DMS53 (cell line): Measurements from ENCODE around the gene RALGAPB.

Experiments used
- DNase-seq: peaks from one replicate; lab custom pipeline; 2025; lab: John Stamatoyannopoulos, UW

Gene RALGAPB

GRCh38 chr20:38548356-38549083 is 75.9 kb downstream of the RALGAPB start:
- no peak for DNase-seq

GRCh38 chr20:38550274-38550673 is 77.6 kb downstream of the RALGAPB start:
- DNase-seq: peak; percentile 19

GRCh38 chr20:38551056-38551626 is 78.5 kb downstream of the RALGAPB start:
- no peak for DNase-seq

GRCh38 chr20:38554986-38555385 is 82.3 kb downstream of the RALGAPB start:
- DNase-seq: no peak

- no peak for DNase-seq
Measured at GRCh38 chr20:38555395-38555794, 82.8 kb downstream of the RALGAPB start.

- no peak for DNase-seq
Measured at GRCh38 chr20:38557174-38557573, 84.5 kb downstream of the RALGAPB start.

- no peak for DNase-seq
Measured at GRCh38 chr20:38558596-38559360, 86.1 kb downstream of the RALGAPB start.

- no peak for DNase-seq
Measured at GRCh38 chr20:38559764-38560163, 87.1 kb downstream of the RALGAPB start.

GRCh38 chr20:38563802-38564431 is 91.3 kb downstream of the RALGAPB start:
- no peak for DNase-seq

- DNase-seq: no peak
Measured at GRCh38 chr20:38564680-38565079, 92.0 kb downstream of the RALGAPB start.

GRCh38 chr20:38566036-38566598 is 93.5 kb downstream of the RALGAPB start:
- no peak for DNase-seq

GRCh38 chr20:38569747-38570525 is 97.3 kb downstream of the RALGAPB start:
- DNase-seq: no peak

- no peak for DNase-seq
Measured at GRCh38 chr20:38573413-38573812, 100.8 kb downstream of the RALGAPB start.

- peak; percentile 8 for DNase-seq
Measured at GRCh38 chr20:38579219-38579910, 106.7 kb downstream of the RALGAPB start.

GRCh38 chr20:38579921-38580320 is 107.3 kb downstream of the RALGAPB start:
- no peak for DNase-seq

- peak; percentile 39 for DNase-seq
Measured at GRCh38 chr20:38581013-38581412, 108.4 kb downstream of the RALGAPB start, which contains the start of gene ADIG. Gene ADIG, plus strand, starts transcription at chr20:38581197. Its CDS starts 54 bp downstream, at chr20:38581251.

- DNase-seq: no peak
Measured at GRCh38 chr20:38581830-38582358, 109.3 kb downstream of the RALGAPB start.

GRCh38 chr20:38583306-38583705 is 110.7 kb downstream of the RALGAPB start:
- no peak for DNase-seq

GRCh38 chr20:38584099-38584763 is 111.6 kb downstream of the RALGAPB start:
- DNase-seq: no peak
